ENCODE measurements around the gene POLG. TPM values are rescaled to one million over a fixed set of nuclear protein-coding genes. Genes with fewer than 3 reads are reported as not detected.

POLG gene
- total and polyA plus RNA-seq, 3 donors from 2014 or later, result 31.6 to 73.3 (median 65.2) TPM

DNA sequence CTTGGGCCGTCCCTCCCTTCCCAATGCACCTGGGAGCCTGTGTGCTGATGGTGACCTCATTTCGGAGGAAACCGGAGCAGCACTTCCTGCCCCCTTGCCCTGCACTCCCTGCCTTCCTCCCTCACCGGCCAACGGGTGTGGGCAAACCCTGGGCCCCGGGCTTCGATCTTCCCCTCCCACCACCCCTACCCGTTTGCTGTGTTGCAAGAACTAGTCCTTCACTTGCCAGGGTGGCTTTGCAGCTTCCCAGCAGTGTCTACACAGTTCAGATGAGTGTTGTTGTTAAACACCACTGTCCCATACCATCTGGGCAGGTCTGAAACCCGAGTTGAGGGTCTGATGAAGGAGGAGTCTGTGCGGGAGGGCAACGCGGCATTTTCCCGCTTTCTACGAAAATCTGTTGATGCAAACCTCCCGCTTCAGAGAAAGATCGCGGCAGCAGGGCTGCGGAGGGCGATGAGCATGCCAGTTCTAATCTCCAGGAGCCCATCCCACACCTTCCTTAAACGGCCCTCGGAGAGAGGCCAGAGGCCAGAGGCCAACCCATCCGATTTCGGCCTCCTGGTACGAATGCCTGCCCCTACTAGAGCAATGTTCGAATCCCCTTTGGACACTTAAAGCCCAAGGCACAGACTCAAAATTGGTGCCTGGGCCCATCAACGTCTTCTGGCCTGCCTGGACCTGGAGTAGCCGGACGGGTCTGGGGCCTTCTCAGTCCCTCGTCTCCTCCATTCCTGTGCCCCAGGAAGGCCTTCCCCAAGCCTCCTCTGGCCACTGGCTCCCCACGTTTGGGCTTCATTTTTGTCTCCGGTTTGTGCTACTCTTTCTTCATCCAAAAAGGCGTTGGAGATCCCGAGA is 35.7 kb upstream of the POLG start:
- no peak overlapping the region for H3K27ac ChIP-seq
- peaks cover 4% of the 10 kb centered on the region for H3K4me1 ChIP-seq
- no peak for TF ChIP-seq POLR2A (IDR thresholded peaks at IDR 0.05)
- TF ChIP-seq, protein P1, sequence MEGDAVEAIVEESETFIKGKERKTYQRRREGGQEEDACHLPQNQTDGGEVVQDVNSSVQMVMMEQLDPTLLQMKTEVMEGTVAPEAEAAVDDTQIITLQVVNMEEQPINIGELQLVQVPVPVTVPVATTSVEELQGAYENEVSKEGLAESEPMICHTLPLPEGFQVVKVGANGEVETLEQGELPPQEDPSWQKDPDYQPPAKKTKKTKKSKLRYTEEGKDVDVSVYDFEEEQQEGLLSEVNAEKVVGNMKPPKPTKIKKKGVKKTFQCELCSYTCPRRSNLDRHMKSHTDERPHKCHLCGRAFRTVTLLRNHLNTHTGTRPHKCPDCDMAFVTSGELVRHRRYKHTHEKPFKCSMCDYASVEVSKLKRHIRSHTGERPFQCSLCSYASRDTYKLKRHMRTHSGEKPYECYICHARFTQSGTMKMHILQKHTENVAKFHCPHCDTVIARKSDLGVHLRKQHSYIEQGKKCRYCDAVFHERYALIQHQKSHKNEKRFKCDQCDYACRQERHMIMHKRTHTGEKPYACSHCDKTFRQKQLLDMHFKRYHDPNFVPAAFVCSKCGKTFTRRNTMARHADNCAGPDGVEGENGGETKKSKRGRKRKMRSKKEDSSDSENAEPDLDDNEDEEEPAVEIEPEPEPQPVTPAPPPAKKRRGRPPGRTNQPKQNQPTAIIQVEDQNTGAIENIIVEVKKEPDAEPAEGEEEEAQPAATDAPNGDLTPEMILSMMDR (IDR thresholded peaks at IDR 0.05), result no peak
- 5% methylated on average over 26 to 33 of the region's 33 CpGs for WGBS, 2 donors
- no peaks in the 10 kb centered on the region for H3K9me3 ChIP-seq
- intact Hi-C loops (cut with DNase I; ENCODE audit: low total_unique reads), result no loop called here
- no peaks in the 10 kb centered on the region for H3K36me3 ChIP-seq (ENCODE audit: low read depth, missing control alignments)
- DNase-seq, result no peak
- H3K27me3 ChIP-seq, result peaks cover 6% of the 10 kb centered on the region
- no peak overlapping the region for H3K4me3 ChIP-seq

DNA sequence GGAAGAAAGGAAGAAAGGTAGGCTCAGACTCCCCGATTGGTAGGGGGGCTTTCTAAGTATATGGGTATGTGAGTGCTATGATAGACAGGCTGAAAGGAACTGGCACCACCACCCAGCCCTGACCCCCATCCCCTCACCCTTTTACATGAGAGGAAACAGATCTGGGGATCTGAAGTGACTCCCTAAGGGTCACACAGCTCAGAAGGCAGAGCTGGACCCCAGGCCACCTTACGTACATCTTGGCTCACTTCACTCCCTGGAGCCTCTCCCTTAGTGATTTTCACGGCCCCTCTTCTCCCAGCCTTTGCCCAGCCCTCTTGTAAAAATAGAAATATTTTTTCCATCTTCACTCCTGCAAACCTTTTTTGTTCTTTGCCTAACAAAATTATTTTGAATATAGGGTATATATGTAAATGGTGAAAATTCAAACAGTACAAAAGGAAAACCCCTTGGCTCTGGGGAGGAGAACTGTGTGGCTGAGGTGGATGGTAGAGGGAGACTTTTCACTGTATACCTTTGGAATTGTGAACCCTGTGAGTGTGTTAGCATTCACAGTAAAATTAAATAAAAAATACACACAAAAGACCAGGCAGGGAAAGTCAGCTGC is 34.8 kb upstream of the POLG start:
- H3K4me3 ChIP-seq, result no peak overlapping the region
- no peaks in the 10 kb centered on the region for H3K36me3 ChIP-seq (ENCODE audit: low read depth, missing control alignments)

DNA sequence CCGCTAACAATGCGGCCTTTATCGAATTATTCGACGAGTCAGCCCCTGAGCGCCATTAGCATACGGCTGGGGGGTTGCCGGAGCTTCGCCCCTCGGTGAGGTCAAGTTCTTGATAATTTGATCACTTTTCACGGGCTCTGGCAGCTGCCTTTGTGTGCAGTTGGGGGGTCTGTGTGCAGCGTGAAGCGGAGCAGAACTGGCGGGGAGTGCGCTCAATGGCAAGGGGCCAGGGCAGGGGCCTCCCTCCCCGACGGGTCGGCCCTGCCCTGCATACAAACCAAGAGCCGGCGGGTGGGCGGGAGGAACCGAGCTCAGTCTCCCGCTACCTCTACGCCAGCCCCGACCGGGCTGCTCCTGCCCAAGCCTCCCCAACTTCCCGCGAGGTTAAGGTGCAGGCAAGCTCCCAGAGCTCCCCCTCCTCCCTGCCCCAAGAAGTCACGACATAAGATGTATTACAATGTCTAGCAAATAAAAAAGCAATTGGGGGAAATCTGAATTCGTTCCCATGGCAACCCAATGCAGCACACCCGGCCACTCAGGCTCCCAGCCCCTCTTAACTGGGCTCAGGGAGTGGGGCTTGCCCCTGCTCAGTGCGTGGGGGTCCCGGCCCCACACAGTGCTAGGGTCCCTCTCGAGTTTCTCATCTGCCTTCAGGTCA is 34.1 kb upstream of the POLG start:
- 1 to 3% methylated on average over 26 to 33 of the region's 34 CpGs for WGBS, 2 donors
- TF ChIP-seq, protein P1 (IDR thresholded peaks at IDR 0.05), result no peak
- no peak for TF ChIP-seq POLR2A (IDR thresholded peaks at IDR 0.05)
- DNase-seq, result no peak

More for the DNA sequence above, 34.8 kb upstream of the POLG start:
- Histone ChIP-seq H3K4me1 (peaks cover 4% of the 10 kb centered on the region), H3K9me3 (no peaks in the 10 kb centered on the region), H3K27me3 (peaks cover 6% of the 10 kb centered on the region), H3K27ac (no peak overlapping the region)
- no peak for TF ChIP-seq POLR2A (IDR thresholded peaks at IDR 0.05)
- TF ChIP-seq, protein P1 (IDR thresholded peaks at IDR 0.05), result no peak
- 31 to 46% methylated on average over 2 to 3 of the region's 3 CpGs for WGBS, 2 donors
- intact Hi-C loops (cut with DNase I; ENCODE audit: low total_unique reads), result loop anchor here (5.0 kb wide), 1 partner anchor 58 kb away; no protein-coding TSS in a partner anchor
- DNase-seq, result no peak

DNA sequence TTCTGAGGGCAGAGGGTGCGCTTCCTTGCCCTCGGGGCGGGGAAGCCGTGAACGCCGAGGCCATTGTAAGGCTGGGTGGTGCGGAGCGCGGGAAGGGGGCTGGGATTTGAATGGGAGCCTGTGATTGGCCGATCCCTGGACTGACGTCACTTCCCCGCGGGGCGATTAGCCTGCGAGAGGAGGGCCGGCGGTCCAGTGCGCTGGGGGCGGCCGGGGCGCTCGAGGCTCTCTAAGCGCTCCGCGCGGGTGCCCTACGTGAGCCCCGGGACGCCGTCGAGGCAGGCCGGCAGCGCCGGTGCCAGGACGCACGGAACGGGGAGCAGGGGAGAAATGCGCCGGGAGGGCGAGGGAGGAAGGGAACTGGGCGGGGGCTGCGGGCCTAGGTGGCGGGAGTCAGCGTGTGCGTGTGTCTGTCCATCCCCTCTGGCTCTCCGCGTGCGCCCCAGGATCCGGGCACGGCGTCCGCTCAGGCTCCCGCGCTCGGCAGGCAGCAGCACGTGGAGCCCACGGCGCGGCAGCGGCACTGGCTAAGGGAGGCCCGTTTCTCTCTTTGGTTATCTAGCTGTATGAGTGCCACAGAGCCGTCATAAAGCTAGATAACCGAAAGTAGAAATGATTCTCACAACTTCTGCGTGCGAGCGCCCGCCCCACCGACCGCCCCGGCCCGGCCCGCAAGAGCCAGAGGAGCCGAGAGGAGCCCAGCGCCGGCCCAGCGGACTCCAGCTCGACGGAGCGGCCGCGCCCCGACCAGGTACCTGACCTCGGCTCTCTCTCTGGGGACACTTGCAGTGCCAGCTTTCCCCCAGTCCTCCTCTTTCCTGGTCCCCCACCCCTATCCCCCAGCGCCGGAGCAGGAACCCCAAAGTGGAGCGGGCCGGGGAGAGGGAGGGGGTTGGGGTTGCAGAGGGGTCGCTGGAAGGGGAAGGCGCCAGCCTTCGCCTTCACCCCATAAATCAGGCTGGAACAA is 33.1 kb upstream of the POLG start:
- intact Hi-C loops (cut with DNase I; ENCODE audit: low total_unique reads), result loop anchor here (5.0 kb wide), 1 partner anchor 60 kb away; no protein-coding TSS in a partner anchor
- Histone ChIP-seq H3K9me3 (no peaks in the 10 kb centered on the region), H3K27me3 (peaks cover 6% of the 10 kb centered on the region), H3K36me3 (ENCODE audit: low read depth, missing control alignments) (no peaks in the 10 kb centered on the region), H3K4me1 (peaks cover 4% of the 10 kb centered on the region), H3K4me3 (peak overlapping the region; percentile 16 to 21), H3K27ac (no peak overlapping the region)
- no peak for TF ChIP-seq POLR2A (IDR thresholded peaks at IDR 0.05)
- TF ChIP-seq, protein P1 (IDR thresholded peaks at IDR 0.05), result no peak
- WGBS, 2 donors, result 0 to 2% methylated on average over 5 to 88 of the region's 90 CpGs
- DNase-seq, result peak; percentile 76

More for the DNA sequence above, 34.1 kb upstream of the POLG start:
- Histone ChIP-seq H3K4me3 (no peak overlapping the region), H3K27me3 (peaks cover 6% of the 10 kb centered on the region), H3K9me3 (no peaks in the 10 kb centered on the region), H3K36me3 (ENCODE audit: low read depth, missing control alignments) (no peaks in the 10 kb centered on the region), H3K27ac (no peak overlapping the region), H3K4me1 (peaks cover 4% of the 10 kb centered on the region)
- intact Hi-C loops (cut with DNase I; ENCODE audit: low total_unique reads), result loop anchor here (5.0 kb wide), 1 partner anchor 59 kb away; no protein-coding TSS in a partner anchor
